Measurements from ENCODE around the gene CLDN3.
"Not testable (repeated sequence)": the region's sequence is repeated elsewhere in the genome, so short reads cannot be mapped to it uniquely, and the experiment has no call there.

The CLDN3 gene, protein sequence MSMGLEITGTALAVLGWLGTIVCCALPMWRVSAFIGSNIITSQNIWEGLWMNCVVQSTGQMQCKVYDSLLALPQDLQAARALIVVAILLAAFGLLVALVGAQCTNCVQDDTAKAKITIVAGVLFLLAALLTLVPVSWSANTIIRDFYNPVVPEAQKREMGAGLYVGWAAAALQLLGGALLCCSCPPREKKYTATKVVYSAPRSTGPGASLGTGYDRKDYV

GRCh38 chr7:73770002-73770859 is at the start of gene CLDN3:
Gene CLDN3, minus strand, starts transcription at chr7:73770270. Its CDS starts 221 bp downstream, at chr7:73770049.
- DNase-seq (ENCODE audit: low read depth): no peak

DNA sequence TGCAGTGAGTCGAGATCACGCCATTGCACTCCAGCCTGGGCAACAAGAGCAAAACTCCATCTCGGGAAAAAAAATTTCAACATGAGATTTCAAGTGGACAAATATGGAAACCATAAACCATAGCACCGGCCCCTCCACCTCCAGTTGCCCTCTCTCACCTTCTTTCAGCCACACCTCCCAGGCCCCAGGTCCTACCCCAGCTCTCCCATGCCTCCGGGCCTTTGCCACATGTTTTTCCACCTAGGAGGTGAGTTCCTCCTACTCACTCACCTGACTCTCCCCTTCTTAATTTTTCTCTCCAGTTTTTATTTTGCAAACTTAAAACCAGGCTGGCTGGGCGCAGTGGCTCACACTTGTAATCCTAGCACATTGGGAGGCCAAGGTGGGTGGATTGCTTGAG is 47.1 kb upstream of the CLDN3 start:
- no peak for DNase-seq (ENCODE audit: low read depth)

DNA sequence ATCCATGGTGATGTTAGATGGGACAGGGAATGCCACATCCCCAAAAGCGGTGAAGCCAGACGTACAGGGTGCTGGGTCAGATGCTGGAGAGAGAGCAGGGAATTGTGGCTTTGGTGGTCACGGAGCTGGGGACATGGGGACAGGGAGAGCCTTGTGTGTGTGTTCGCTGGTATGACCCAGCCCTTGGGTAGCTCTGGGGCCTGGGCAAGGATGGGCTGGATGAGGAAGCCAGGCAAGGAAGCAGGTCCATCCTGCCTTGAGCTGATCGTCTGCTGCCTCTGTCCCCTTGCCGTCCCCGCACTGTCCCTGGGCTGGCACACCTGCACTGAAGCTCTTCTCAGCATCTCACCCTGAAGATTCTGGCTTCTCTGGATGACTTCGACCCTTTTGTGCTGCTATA is 45.4 kb upstream of the CLDN3 start:
- no peak for DNase-seq (ENCODE audit: low read depth)

DNA sequence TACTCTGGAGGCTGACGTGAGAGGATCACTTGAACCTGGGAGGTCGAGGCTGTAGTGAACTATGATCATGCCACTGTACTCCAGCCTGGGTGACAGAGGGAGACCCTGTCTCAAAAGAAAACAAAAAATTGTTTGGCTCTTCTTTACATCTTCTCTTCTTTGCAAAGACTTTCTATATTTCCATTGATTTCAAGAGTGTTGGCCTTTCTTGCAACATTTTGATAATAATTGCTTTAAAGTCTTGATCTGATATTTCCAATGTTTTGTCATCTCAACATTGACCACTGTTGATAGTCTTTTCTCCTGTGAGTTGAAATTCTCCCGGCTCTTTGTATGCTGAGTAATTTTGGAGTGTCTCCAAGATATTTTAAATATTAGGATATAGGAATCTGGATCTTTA is 42.9 kb upstream of the CLDN3 start:
- no peak for DNase-seq (ENCODE audit: low read depth)

GRCh38 chr7:73811760-73812168 is 41.7 kb upstream of the CLDN3 start:
- DNase-seq (ENCODE audit: low read depth): no peak

DNA sequence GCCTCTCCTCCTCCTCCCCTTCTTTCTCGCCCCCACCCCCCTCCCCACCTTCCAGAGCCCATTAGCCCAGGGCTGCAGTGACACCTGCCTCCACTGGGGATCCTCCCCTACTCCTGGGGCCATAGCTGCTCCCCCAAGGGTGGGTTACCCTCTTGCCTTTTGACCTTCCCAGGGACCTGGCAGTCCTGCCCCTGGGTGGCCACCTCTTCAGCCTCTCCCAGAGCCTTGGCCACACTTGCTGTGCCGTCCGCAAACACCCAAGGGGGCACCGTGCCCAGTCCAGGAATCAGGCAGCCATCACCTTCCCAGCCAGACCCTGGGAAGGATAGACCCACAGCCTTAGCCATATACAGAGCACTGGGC is 40.9 kb upstream of the CLDN3 start:
- DNase-seq (ENCODE audit: low read depth): no peak

- DNase-seq (ENCODE audit: low read depth): no peak
Observed at GRCh38 chr7:73809467-73809951, 39.4 kb upstream of the CLDN3 start.

DNA sequence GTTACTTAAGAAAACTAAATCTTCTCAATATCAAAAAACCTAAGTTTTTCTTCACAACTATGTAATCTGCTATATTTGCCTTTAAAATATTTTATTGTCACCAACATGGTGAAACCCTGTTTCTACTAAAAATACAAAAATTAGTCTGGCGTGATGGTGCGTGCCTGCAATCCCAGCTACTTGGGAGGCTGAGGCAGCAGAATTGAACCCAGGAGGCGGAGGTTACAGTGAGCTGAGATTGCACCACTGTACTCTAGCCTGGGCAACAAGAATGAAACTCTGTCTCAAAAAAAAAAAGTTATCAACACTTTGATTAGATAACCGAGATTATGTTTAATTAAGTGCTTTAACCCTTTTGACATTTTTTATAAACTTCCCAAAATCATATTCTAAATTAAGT is 32.4 kb upstream of the CLDN3 start:
- DNase-seq (ENCODE audit: low read depth): no peak

GRCh38 chr7:73801577-73801976 is 31.5 kb upstream of the CLDN3 start:
- DNase-seq (ENCODE audit: low read depth): no peak

- no peak for DNase-seq (ENCODE audit: low read depth)
Observed at GRCh38 chr7:73799282-73800141, 29.4 kb upstream of the CLDN3 start.

DNA sequence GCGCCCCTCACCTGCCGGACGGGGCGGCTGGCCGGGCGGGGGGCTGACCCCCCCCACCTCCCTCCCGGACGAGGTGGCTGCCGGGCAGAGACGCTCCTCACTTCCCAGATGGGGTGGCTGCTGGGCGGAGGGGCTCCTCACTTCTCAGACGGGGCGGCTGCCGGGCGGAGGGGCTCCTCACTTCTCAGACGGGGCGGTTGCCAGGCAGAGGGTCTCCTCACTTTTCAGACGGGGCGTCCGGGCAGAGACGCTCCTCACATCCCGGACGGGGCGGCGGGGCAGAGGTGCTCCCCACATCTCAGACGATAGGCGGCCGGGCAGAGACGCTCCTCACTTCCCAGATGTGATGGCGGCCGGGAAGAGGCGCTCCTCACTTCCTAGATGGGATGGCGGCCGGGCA is 27.1 kb upstream of the CLDN3 start:
- not testable (repeated sequence) for DNase-seq (ENCODE audit: low read depth)

GRCh38 chr7:73796656-73797055 is 26.6 kb upstream of the CLDN3 start:
- DNase-seq (ENCODE audit: low read depth): not testable (repeated sequence)

- not testable (repeated sequence) for DNase-seq (ENCODE audit: low read depth)
Observed at GRCh38 chr7:73795188-73795587, 25.1 kb upstream of the CLDN3 start.

DNA sequence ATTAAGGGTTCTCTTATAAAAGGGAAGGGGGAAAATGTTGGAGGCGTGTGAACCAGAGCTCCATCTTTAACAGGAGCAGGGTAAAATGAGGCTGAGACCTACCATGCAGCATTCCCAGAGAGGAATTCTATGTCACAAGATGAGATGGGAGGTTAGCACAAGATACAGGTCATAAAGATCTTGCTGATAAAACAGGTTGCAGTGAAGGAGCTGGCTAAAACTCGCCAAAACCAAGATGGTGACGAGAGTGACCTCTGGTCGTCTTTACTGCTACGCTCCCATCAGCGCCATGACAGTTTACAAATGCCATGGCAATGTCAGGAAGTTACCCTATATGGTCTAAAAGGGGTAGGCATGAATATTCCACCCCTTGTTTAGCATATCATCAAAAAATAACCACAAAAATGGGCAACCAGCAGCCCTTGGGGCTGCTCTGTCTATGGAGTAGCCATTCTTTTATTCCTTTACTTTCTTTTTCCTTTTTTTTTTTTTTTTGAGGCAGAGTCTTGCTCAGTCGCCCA is 21.2 kb upstream of the CLDN3 start:
- not testable (repeated sequence) for DNase-seq (ENCODE audit: low read depth)

DNA sequence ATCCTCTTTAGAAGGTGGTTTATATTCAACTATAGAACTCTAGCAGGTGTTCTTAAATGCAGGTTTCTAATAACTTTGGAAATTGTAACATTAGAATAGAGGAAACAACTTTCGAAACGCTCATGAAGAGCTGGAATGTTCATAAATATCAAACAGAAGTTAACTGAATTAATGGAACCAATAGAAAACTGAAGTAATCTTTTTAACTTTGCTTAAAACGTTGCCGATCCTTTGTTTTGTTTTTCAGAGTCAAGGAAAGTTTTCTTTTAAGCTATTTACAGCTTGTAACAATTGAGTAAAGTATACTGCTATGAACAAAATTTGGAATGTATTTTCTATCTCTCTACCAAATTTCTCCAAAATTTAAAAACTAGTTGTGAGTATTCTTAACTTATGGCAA is 19.0 kb upstream of the CLDN3 start:
- no peak for DNase-seq (ENCODE audit: low read depth)

GRCh38 chr7:73787786-73788048 is 17.6 kb upstream of the CLDN3 start:
- DNase-seq (ENCODE audit: low read depth): not testable (repeated sequence)

DNA sequence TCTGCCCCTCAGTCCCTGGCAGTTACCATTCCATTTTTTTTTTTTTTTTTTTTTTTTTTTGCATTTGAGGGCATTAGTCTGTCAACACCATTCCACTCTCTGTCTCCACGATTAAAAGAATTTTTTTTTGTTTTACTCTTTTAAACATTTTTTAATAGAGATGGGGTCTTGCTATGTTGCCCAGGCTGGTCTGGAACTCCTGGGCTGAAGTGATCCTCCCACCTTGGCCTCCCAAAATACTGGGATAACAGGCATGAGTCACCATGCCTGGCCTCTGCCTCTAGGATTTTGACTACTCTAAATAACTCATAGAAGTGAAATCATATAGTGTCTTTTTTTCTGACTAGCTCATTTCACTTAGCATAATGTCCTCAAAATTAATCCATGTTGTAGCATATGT is 16.5 kb upstream of the CLDN3 start:
- DNase-seq (ENCODE audit: low read depth): no peak

- DNase-seq (ENCODE audit: low read depth): no peak
Observed at GRCh38 chr7:73779517-73779916, 9.4 kb upstream of the CLDN3 start.

DNA sequence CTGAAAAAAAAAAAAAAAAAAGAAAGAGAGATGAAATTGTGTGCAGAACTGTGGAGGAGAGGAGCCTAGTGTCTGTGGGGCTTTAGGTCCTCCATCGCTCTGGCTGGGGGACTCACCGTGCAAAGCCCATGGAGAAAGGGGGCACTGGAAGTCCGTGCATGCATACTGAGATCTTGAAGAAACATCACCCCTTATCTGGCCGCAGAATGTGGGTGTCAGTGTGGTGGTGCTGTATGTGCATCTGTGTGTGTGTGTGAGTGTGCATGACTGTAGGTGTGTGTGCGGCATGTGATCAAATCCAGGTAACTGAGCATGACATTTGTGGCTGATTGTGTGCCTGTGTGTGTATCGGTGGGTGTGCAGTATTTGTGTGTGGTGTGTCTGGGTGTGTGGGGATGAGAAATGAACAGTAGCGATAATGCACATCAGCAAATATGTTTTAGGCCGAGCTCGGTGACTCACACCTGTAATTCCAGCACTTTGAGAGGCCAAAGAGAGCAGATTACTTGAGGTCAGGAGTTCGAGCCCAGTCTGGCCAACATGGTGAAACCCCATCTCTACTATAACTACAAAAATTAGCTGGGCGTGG is 8.8 kb upstream of the CLDN3 start:
- DNase-seq (ENCODE audit: low read depth): no peak

DNA sequence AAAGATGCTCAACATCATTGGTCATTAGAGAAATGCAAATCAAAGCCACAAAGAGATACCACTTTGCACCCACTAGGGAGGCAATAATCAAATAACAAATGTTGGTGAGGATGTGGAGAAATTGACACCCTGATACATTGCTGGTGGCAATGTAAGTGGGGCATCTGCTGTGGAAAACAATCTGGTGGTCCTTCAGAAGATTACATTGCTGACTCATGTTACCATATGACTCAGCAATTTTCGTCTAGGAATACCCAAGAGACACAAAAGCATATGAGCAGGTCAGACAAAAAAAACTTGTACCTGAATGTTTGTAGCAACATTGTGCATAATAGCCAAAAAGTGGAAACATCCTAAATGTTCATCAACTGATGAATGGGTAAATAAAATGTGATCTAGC is 4.9 kb upstream of the CLDN3 start:
- no peak for DNase-seq (ENCODE audit: low read depth)

DNA sequence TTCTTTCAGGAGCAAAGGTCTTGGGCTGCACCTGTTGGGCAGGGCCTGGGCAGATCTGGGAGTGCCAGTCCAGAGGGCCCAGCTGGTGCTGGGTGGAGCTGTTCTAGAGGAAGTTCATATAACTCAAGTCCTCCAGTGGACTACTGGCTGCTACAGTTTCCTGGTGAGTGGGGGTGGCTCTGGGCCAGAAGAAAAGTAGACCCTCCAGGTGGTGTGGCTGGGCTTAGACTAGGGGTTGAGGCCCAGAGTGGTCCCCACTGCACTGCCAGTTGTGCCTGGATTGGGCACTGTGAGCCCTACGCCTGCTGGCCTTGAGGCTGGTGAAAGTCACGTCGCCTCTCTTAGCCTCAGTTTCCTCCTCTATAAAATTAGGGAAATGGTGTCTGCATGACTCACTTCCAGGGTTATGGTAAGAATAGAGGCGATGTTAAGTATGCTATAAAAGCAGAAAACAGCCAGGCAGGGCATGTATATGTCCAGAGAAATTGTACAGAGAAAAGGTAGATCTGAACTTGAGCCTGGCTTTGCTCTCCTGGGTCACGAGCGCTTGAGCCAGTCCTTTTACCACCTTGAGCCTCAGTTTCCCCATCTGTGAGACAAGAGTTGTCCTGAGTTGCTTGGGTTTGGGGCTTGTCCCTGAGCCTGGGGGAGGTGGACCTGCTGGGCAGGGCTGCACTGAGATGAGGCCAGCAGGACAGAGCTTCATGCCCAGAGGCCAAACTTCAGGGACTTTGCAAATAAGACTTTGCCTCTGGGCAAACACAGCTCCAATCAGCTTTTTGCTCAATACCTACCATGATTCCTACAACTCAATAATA is 3.8 kb upstream of the CLDN3 start:
- DNase-seq (ENCODE audit: low read depth): no peak
